ENCODE measurements around the gene ARFGAP1.

GRCh38 chr20:63270606-63271325 is 1.8 kb upstream of the ARFGAP1 start:
- TF ChIP-seq CTCF (IDR thresholded peaks at IDR 0.05) (no peak), POLR2A (IDR thresholded peaks at IDR 0.05) (no peak)

Measured in uterus (tissue), 2 donors.